GM08714 (cell line): ENCODE results near the gene PGPEP1.
A peak's percentile ranks its signal among the peaks of the same experiment; 100 is the strongest.
"Not testable (repeated sequence)": the region's sequence is repeated elsewhere in the genome, so short reads cannot be mapped to it uniquely, and the experiment has no call there.

Experiments
- H3K4me3 ChIP-seq: fragments of 200-500 bp; sonication (Bioruptor generic); 2 replicates; pipeline ENCODE4 v1.5.1; 2014; ENCODE audit warnings: mild to moderate bottlenecking, low read length, inconsistent platforms
- ZNF274 ChIP-seq: IDR thresholded peaks from 2 replicates; pipeline ENCODE4 v1.6.1; 2012; ENCODE audit warnings: mild to moderate bottlenecking, low read depth, low read length

Gene PGPEP1

GRCh38 chr19:18313398-18313797 lies 27.0 kb upstream of the PGPEP1 start:
- TF ChIP-seq ZNF274 = no peak
- no peak overlapping the region for H3K4me3 ChIP-seq

DNA sequence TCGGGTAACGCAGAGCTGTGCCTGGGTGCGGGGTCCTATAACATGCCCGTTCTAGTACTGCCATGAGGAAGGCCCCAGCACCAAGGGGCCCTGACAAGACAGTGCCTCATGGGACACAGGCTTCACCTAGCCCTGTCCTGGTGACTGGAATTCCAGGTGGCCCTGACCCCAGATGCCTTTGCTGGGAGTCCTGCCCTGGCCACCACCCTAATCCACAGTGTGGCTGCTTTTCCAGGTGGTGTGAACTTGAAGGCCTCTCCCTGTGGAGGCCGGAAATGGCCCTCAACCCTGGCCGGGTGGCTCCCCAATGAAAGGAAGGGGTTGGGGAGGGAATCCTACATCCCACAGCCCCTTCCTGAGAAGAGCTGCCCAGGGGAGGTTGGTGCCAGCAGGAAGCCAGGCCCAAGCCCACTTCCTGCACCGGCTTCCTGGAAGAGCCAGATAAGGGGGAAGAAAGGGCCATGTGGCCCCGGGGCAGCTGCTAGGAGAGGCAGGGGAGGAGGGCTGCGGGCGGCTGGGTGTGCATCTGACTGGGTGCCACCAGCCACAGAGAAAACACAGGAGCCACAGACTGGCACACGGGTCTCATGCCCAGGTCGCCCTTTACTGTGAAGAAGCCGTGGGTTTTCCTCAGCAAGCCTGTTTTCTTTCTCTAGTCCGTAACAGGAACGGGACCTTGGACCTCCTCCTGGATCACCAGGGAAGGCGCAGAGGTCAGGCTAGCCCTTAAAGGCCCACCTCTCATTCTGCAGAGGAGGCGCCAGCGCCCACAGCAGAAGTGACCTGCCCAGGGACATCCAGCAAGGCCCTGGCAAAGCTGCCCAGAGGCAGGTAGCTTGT lies 22.2 kb upstream of the PGPEP1 start:
- no peak overlapping the region for H3K4me3 ChIP-seq
- no peak for TF ChIP-seq ZNF274

- H3K4me3 ChIP-seq = no peak overlapping the region
- no peak for TF ChIP-seq ZNF274
Observed at GRCh38 chr19:18319591-18320135, 20.7 kb upstream of the PGPEP1 start.

- TF ChIP-seq ZNF274 = no peak
Observed at GRCh38 chr19:18320865-18321733, 19.3 kb upstream of the PGPEP1 start.

DNA sequence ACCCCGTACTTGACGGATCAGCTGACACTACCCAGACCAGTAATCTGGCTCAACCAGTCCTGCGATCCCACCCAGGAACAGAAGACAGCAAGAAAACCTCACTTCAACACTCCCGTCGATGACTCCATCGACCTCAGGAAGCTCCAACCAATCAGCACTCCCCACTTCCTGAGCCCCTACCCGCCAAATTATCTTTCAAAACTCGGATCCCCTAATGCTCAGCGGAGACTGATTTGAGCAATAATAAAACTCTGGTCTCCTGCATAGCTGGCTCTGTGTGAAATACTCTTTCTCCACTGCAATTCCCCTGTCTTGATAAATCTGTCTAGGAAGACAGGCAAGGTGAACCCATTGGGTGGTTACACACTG lies 18.7 kb upstream of the PGPEP1 start:
- no peak for TF ChIP-seq ZNF274
- peak overlapping the region; percentile 90 for H3K4me3 ChIP-seq

More at GRCh38 chr19:18320865-18321733, 19.3 kb upstream of the PGPEP1 start:
- H3K4me3 ChIP-seq = peak overlapping the region; percentile 90; the same call in 1 of the 2 replicates

DNA sequence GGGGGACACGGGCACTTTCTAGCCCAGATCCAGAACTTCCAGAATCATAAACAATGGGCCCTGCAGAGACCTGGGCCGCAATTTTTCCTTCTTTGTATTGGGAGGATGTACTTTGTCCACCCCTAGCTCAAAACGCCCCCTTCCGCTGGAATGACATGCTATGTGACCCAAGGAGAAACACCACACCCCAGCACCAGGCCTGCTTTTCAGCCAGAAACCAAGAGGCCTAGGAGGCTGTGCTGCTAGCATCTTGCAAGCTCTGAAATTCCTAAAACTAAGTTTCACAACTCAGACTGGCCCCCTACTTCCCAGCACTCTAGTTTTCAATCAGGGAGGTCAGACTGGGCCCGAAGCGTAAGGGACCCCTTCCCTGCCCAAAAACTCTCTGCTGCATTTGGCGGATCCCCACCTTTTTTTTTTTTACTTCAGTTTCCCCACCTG lies 18.1 kb upstream of the PGPEP1 start:
- peak overlapping the region; percentile 90 for H3K4me3 ChIP-seq
- no peak for TF ChIP-seq ZNF274

DNA sequence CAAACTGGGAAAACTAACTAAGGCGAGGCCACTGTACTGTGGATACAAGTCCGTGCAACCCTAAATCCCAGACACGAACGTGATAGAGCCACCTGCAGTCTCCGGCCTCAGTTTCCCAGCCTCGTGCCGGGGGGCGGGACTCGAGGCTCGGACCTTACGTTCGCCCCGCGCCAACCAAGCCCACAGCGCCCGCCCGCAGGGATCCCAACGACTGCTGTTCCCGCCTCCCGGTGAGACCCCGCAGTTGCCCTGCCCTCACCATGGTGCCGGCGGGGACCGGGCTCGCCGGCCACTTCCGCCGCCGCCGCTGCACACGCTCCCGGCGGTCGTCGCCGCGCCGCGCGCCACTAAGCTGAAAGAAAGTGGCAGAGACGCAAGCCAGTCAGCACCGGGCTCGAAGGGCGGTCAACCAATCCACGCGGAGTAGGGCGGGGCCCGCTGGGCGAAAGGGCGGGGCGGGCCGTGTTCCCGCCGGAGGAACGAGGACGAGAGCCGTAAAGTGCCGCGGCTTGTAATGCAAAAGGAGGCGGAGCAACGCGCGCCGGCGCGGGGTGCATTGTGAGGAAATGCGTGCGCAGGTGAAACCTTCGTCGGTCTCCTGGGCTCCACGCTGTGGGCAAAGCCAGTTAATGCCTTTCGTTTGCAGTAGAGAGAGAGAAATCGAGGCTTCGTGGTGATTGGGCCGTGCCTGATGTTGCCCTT lies 17.5 kb upstream of the PGPEP1 start, which contains the start of gene LSM4:
TSS of gene LSM4 (minus strand) at position 318 of the 702 bp plus-strand sequence. CDS start at position 262, 56 bp downstream.
- peak within 1 kb of the TSS; percentile 90 for H3K4me3 ChIP-seq
- no peak for TF ChIP-seq ZNF274

DNA sequence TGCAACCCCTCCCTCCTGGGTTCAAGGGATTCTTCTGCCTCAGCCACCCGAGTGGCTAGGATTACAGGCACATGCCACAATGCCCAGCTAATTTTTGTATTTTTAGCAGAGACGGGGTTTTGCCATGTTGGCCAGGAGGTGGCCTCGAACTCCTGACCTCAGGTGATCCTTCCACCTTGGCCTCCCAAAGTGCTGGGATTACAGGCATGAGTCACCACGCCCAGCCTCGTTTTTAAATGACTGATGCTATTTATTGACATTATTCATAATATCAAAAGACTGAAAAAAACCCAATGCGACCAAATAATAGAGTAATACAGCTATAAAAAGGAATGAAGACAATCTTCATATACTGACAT lies 16.0 kb upstream of the PGPEP1 start:
- H3K4me3 ChIP-seq = not testable (repeated sequence)

- no peak for TF ChIP-seq ZNF274
- H3K4me3 ChIP-seq = no peak overlapping the region
Observed at GRCh38 chr19:18326772-18327171, 13.6 kb upstream of the PGPEP1 start.

- peak overlapping the region; percentile 53; the same call in 1 of the 2 replicates for H3K4me3 ChIP-seq
- no peak for TF ChIP-seq ZNF274
Observed at GRCh38 chr19:18328340-18329034, 11.9 kb upstream of the PGPEP1 start.

- no peak for TF ChIP-seq ZNF274
- H3K4me3 ChIP-seq = peak overlapping the region; percentile 53; the same call in 1 of the 2 replicates
Observed at GRCh38 chr19:18329035-18329376, 11.4 kb upstream of the PGPEP1 start.

DNA sequence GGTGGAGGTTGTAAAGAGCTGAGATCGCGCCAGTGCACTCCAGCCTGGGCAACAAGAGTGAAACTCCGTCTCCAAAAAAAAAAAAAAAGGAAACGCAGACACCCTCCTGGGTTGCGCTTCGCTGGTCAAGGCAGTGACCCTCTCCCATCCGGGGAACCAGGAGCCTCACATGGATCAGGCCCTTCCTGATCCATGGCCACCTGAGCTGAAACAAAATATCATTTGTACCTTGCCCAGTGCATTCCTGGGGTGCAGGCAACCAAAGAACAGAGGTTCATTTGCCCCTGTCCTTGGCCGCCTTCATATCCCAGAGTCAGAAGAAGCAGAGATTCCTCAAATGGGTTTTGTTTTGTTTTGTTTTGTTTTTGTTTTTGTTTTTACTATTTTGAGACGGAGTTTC lies 9.5 kb upstream of the PGPEP1 start:
- no peak for TF ChIP-seq ZNF274
- H3K4me3 ChIP-seq = no peak overlapping the region

DNA sequence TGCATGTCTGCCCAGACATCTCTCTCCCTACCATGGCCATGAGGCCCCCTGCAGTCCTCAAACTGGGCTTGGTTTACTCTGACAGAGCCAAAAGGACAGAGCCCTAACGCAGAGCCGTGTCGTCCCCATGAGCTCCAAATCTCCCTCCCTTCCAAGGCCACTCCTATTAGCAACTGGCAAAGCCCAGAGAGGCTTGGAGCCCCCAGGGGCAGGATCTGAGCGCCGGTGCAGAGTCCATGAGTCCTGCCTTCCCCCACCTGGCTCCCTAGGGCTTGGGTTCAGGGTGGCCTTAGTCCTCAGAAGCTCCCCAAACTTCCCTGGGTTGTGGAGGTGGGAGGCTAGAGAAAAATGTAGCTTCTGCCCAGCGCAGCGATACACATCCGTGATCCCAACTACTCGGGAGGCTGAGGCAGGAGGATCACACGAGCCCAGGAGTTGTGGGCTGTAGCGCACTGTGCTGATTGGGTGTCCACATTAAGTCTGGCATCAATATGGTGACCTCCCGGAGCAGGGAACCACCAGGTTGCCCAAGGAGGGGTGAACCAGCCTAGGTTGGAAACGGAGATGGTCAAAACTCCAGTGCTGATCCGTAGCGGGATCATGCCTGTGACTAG lies 7.4 kb upstream of the PGPEP1 start:
- no peak for TF ChIP-seq ZNF274
- H3K4me3 ChIP-seq = no peak overlapping the region
